Lung (tissue), 12 donors: Measurements from ENCODE around the gene FRMD3. TPM values are rescaled to one million over a fixed set of nuclear protein-coding genes. Genes with fewer than 3 reads are reported as not detected.

Experiments
- ATAC-seq: fragments of 200-7000 bp; cut with Tn5 transposase; one replicate; pipeline ENCODE4 v1.9.1; 2020; ENCODE audit warnings: moderate number of reproducible peaks; ENCODE audit not compliant: insufficient read depth, low FRiP score
- DNase-seq, 3 donors: peaks; one replicate each; pipeline ENCODE4 v3.0.0-alpha.2; 2013 to 2017
- H3K27ac ChIP-seq, 2 donors: one replicate each; pipeline ENCODE4 v1.5.1; 2013; ENCODE audit warnings: mild to moderate bottlenecking in 2 of 2, moderate library complexity in 2 of 2, control low read depth in 1 of 2, inconsistent platforms in 1 of 2, low read depth in 1 of 2, low read length in 1 of 2
- H3K27me3 ChIP-seq, 3 donors: one replicate each; pipeline ENCODE4 v1.5.1; 2013; ENCODE audit warnings: low read length in 2 of 3; ENCODE audit not compliant: control insufficient read depth in 3 of 3, insufficient read depth in 3 of 3
- H3K36me3 ChIP-seq, 4 donors: one replicate each; pipeline ENCODE4 v1.5.1; 2013; ENCODE audit warnings: low read length in 4 of 4, mild to moderate bottlenecking in 1 of 4, moderate library complexity in 1 of 4; ENCODE audit not compliant: control insufficient read depth in 4 of 4, insufficient read depth in 4 of 4
- H3K4me1 ChIP-seq, 5 donors: one replicate each; pipeline ENCODE4 v1.5.1; 2013; ENCODE audit warnings: low read length in 5 of 5, mild to moderate bottlenecking in 2 of 5, moderate library complexity in 1 of 5; ENCODE audit not compliant: control insufficient read depth in 5 of 5, insufficient read depth in 5 of 5
- H3K4me3 ChIP-seq: one replicate; pipeline ENCODE4 v1.5.1; 2013; ENCODE audit warnings: mild to moderate bottlenecking, control low read depth, moderate library complexity
- H3K9ac ChIP-seq, 2 donors: one replicate each; pipeline ENCODE4 v1.5.1; 2013; ENCODE audit warnings: low read length in 2 of 2, control low read depth in 1 of 2; ENCODE audit not compliant: insufficient read depth in 1 of 2
- H3K9me3 ChIP-seq, 4 donors: one replicate each; pipeline ENCODE4 v1.5.1; 2013; ENCODE audit warnings: low read length in 3 of 4, mild to moderate bottlenecking in 1 of 4, moderate library complexity in 1 of 4; ENCODE audit not compliant: control insufficient read depth in 4 of 4, insufficient read depth in 3 of 4
- CTCF ChIP-seq: IDR thresholded peaks from 2 replicates; pipeline ENCODE4 v1.5.1; 2012; ENCODE audit warnings: mild to moderate bottlenecking; ENCODE audit errors: control extremely low read depth, extremely low read depth
- WGBS, 2 donors: extraction: QIAGEN DNeasy Blood & Tissue Kit; methylation state at CpG; one replicate each; pipeline ENCODE4 v1.1.7; 2013; 5-methylcytosine and 5-hydroxymethylcytosine counted together
- polyA plus RNA-seq, 2 donors: library from polyadenylated mRNA; stranded (reverse); fragments of 200-250 nt; gene quantifications; one replicate each; pipeline ENCODE4 v1.2.1, GENCODE V29; 2013
- total RNA-seq, 2 donors: library from RNA; depleted of rRNA in 1 of 2; stranded (reverse); fragments of >200 nt in 1 of 2; gene quantifications; one replicate each; pipeline ENCODE4 v1.2.1, GENCODE V29; 2014 to 2021
- donor health status: control.
- donor health status: control.
- donor health status: Bipolar disorder and iron deficiency.
- donor health status: healthy.
- donor health status: DM: yes; HTN: yes; CAD: no.

Gene FRMD3
- total and polyA plus RNA-seq, 4 donors, result 0.75 to 3.2 (median 1.6) TPM

- H3K27ac ChIP-seq, result no peak overlapping the region
- no peaks in the 10 kb centered on the region for H3K9me3 ChIP-seq
- H3K36me3 ChIP-seq, result no peaks in the 10 kb centered on the region
- H3K4me1 ChIP-seq, result peaks cover 0 to 10% (median 0%) of the 10 kb centered on the region in 5 donors
- H3K9ac ChIP-seq, result no peak overlapping the region
- DNase-seq (no peak), ATAC-seq (no peak)
- no peak overlapping the region for H3K4me3 ChIP-seq
- no peaks in the 10 kb centered on the region for H3K27me3 ChIP-seq
- WGBS, 2 donors, result 84% methylated on average over 2 of the region's 2 CpGs
- TF ChIP-seq CTCF, result no peak
Observed at GRCh38 chr9:83401328-83401900, 136.8 kb downstream of the FRMD3 start.

- Histone ChIP-seq H3K9ac (no peak overlapping the region), H3K4me3 (no peak overlapping the region), H3K4me1 (no peaks in the 10 kb centered on the region), H3K36me3 (no peaks in the 10 kb centered on the region), H3K27ac (no peak overlapping the region), H3K9me3 (no peaks in the 10 kb centered on the region), H3K27me3 (no peaks in the 10 kb centered on the region)
- DNase-seq (no peak), ATAC-seq (no peak)
- no peak for TF ChIP-seq CTCF
- 93 to 95% methylated on average over 4 of the region's 4 CpGs for WGBS, 2 donors
Observed at GRCh38 chr9:83396813-83397212, 141.4 kb downstream of the FRMD3 start.

- H3K4me1 ChIP-seq, result no peaks in the 10 kb centered on the region
- no peak for TF ChIP-seq CTCF
- no peaks in the 10 kb centered on the region for H3K36me3 ChIP-seq
- no peak overlapping the region for H3K9ac ChIP-seq
- no peak overlapping the region for H3K4me3 ChIP-seq
- no peak for DNase-seq
- H3K9me3 ChIP-seq, result no peaks in the 10 kb centered on the region
- ATAC-seq, result no peak
- H3K27me3 ChIP-seq, result no peaks in the 10 kb centered on the region
- H3K27ac ChIP-seq, result no peak overlapping the region
- 95% methylated on average over 6 of the region's 6 CpGs for WGBS, 2 donors
Observed at GRCh38 chr9:83396342-83396741, 141.9 kb downstream of the FRMD3 start.

GRCh38 chr9:83392228-83392627 is 146.0 kb downstream of the FRMD3 start:
- H3K9me3 ChIP-seq, result peaks cover 0 to 2% (median 0%) of the 10 kb centered on the region in 4 donors
- ATAC-seq (no peak), DNase-seq (no peak)
- H3K27ac ChIP-seq, result no peak overlapping the region
- H3K36me3 ChIP-seq, result peaks cover 0 to 3% (median under 1%) of the 10 kb centered on the region in 4 donors
- H3K9ac ChIP-seq, result no peak overlapping the region
- H3K4me3 ChIP-seq, result no peak overlapping the region
- 88 to 93% methylated on average over 4 of the region's 4 CpGs for WGBS, 2 donors
- H3K4me1 ChIP-seq, result no peaks in the 10 kb centered on the region
- H3K27me3 ChIP-seq, result no peaks in the 10 kb centered on the region
- no peak for TF ChIP-seq CTCF
